CD1c-positive myeloid dendritic cell (primary cell): ENCODE data around the gene F2.
A peak's percentile ranks its signal among the peaks of the same experiment; 100 is the strongest.
"Not testable (repeated sequence)": the region's sequence is repeated elsewhere in the genome, so short reads cannot be mapped to it uniquely, and the experiment has no call there.

Source experiments
- DNase-seq: peaks from one replicate; pipeline ENCODE4 v3.0.0-alpha.2; 2016; ENCODE audit errors: extremely low spot score

F2 gene

DNA sequence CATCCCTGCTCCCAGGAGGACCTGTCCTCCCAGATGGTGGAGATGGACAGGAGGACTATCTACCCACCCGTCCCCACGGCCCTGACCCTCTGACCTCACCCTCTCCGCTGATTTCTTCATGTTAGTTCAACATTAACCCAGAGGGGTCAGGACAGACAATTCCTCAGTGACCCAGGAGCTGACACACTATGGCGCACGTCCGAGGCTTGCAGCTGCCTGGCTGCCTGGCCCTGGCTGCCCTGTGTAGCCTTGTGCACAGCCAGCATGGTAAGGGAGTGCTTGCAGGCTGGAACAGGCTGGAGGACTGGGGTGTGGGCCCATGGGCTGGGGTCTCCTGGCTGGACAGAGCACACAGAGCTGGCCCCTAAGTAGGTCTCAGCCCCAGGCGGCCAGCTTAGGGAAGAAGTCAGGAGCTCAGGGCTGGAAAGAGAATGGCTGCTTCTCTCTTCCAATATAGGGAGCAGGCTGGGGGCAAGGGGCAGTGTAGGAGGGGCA, at the start of gene F2:
F2 (plus strand) TSS at position 166 of the 495 bp plus-strand sequence; CDS start at position 189, 23 bp downstream.
- DNase-seq, result no peak

DNA sequence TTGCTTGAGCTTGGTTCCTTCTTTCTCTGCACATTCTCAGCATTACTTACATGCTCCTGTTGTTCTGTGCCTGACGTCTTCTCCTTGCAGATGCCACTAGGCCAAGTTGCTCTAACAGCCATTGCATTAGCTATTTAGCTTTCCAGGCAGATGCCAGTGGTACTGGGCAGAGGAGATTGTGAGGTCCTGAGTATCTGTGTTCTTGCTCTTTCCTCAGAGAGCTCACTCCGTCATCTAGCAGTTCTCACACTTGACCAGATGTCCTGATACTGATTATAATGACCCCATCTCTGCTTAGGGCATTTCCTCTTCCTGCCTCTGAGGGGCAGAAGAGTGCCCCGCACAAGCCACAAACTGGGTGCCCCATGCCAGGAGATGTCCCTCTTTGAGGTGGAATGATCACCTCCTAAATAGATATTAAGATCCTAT, 49.3 kb upstream of the F2 start:
- DNase-seq, result peak; percentile 10

DNA sequence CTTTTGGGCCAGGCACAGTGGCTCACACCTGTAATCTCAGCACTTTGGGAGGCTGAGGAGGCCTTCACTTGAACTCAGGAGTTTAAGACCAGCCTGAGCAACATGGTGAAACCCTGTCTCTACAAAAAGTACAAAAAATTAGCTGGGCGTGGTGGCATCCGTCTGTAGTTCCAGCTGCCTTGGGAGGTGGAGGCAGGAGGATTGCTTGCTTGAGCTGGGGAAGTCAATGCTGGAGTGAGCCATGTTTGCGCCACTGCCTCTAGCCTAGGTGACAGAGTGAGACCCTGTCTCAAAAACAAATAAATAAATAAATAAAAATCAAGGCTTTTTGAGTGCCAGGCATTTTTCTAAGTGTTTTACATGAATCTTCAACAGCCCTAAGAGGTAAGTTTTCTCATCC, 48.5 kb upstream of the F2 start:
- DNase-seq, result not testable (repeated sequence)

DNA sequence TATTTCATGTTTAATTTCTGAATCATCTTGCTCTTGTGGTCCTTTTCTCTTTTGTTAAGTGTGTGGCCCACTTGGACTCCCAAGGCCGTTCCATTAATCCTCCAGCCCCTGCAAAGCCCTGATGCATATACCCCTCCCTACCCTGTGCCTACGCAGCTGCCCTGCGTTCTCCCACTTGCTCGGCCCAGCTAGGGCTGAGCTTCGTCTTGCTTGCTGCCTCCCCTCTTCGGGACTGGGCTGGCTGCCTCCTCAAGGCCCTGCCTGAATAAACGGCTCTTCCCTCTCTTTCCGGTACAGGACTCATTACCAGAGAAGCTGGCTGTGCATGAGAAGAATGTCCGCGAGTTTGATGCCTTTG, 47.1 kb upstream of the F2 start:
- DNase-seq, result no peak

DNA sequence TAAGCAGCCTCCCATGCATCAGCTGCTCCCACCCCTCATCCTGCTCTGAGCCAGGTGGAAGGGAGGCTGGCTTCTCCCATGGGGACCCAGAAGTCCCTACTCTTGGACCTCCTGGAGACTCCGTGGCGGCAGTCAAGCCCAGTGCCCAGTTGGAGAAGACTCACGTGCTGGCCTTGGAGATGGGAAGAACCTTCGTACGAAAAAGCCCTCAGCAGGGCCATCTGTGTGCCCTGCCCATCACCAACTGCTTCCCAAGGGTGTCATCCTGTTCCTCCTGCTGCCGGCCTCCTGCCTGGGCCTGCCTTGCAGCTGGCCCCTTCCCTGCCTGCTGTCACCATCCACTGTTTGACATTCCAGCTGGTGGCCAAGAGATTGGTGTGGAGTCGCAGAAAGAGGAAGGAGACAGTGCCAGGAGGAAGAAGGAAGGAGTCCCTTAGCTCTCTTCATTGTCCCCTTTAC, 46.6 kb upstream of the F2 start:
- DNase-seq, result no peak

DNA sequence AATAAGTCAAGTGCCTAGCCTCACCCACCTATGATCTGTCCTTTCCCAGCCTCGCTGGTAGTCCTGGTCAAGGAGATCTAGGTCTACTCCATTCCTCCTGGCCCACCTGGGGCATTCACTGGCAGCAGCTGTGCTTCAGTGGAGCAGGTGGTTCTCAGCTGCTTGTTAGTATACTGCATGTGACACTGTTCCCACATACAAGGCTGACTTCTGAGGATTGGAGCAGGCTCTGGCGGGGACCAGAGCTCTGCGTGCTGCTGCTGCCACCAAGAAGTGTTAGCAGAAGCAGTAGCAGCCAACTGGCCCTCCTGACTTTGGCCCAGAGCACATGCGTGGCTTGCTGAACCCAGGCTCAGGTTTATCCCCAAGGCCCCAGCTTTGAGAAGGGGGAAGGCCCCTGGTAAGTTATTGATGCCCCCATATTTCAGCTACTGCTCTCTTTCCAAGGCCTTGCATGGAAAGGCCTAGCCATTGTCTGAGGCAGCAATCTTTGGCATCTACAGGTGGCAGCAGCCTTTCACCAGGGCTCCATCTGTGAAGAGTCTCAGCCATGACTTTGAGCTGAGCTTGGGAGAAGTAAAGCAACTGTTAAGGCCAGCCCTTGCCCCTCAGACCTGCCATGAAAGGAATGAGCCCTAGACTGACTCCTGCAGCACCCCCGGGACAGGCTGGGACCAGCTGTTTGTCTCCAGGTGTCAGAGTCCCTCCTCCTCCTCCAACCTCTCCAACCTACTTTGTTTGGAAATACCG, 45.1 kb upstream of the F2 start:
- no peak for DNase-seq

DNA sequence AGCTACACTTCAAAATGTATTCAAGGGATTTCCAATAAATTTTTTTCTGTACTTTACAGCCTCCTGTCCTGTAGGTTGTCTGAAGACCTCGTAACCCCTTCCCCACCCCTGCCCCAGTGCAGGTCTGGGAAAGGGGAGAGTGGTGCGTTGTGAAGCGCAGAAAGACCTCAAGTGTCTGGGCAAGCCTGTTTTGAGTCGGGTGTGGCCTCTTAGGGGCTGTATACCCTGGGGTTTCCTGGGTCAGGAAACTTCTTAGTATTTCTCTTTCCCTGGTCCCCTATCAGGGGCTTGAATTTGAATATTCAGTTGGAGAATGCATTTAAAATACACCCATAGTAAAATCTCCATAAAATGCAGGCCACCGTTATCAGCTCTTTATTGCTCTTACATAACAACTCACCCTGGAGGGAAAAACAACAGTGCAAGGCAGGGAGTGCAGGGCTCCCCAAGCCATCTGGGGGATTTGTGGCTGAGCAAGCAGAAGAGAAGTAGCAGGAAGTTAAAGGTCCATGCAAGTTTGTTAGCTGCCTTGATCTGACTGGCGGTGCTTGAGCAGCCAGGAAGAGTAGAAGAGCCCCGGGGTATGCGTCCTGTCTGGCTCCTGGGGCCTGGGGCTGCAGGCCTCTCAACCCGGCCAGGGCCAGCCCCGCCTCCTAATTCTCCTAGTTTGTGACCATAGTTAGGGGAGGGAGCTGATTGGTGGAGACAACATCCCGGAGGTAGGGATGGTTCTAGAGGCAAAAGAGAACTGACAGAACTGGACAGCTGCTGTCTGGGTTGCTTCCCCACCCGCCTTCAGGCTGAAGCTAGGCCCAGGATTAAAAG, 44.3 kb upstream of the F2 start:
- DNase-seq, result no peak

DNA sequence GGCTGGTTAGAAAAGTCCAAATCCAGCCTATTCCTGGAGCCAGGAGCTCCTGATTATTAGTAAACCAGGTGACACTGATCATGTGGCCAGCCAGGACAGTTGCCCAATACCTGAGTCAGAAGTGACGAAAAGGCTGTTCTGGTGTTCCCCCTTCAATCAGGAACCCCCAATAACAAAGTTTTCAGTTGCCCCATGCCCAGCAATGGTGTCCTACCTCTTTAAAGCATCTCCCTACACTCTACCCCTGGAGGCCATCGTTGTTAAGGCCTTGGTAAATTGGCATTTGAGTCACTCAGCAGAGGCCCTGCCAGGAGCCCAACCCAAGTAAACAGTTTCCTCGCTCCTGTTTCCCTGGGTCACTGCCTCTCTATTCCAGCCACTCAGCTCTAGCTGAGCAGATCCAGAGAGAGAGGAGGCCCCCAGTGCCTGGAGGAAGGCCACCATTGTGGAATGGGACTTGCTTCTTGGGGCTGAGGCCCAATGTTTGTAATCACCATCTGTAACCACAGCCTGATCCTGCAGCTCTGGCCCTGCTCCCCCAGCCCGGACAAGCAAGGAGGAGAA, 43.6 kb upstream of the F2 start:
- peak; percentile 43 for DNase-seq

DNA sequence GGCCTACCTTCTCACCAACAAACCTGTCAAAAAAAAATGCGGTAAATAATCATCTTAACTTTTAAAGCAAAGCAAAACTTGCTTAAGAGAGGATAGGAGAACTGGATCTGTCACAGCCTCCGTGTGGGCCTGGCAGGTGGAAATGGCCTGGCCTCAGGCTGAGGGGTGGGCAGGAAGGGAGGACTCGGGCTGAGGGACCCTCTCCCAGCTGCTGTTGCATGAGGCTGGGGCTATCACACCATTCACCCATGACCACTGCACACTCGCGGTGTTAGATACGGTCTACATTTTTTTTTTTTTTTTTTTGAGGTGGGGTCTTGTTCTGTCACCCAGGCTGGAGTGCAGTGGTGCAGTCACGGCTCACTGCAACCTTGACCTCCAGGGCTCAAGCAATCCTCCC, 43.1 kb upstream of the F2 start:
- DNase-seq, result no peak

DNA sequence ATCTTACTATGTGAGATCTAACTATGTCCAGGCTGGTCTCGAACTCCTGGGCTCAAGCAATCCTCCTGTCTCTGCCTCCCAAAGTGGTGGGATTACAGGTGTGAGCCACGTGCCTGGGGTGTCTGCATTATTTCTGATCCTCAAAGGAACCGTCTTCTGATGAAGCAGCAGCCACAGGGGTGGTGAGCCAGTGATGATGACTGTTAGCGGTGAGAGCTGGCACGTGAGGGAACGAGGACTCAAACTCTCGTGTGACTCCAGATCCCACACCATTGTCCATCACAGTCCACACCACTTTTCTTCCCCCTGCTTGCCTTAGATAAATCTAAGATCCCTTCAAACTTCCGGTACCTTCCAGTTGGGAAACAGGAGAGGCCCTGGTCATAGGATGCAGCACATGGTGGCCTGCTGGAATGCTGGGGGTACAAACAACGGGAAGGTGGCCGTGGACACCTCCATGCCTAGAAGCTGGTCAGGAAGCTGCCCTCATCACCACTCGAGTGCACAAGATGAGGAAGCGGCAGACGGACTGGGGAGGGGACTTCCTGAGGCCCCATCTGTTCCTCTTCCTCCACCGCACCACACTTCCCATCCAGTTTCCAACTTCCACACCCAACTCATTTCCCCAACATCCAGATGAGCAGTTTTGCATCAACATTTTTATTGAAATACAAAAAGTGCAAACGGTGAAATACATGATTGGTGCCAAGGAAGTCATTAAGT, 42.4 kb upstream of the F2 start:
- peak; percentile 46 for DNase-seq

DNA sequence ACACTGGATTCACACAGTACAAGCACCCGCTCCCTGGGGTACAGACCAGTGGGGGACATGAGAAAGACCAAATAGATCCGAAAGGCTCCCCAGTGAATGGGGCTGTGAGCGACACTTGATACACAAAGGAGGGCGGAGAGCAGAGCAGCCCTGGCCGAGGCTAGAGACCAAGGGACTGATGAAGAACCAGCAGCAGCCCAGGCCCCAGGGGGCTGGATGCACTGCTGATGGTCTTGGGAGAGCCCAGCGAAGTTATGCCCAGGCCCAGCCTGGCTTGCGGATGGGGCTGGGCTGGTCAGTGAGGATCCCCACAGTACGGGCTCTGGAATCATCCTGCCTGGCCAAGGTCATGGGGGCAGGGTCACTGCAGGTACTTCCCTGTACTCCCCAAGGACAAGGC, 41.8 kb upstream of the F2 start:
- no peak for DNase-seq

DNA sequence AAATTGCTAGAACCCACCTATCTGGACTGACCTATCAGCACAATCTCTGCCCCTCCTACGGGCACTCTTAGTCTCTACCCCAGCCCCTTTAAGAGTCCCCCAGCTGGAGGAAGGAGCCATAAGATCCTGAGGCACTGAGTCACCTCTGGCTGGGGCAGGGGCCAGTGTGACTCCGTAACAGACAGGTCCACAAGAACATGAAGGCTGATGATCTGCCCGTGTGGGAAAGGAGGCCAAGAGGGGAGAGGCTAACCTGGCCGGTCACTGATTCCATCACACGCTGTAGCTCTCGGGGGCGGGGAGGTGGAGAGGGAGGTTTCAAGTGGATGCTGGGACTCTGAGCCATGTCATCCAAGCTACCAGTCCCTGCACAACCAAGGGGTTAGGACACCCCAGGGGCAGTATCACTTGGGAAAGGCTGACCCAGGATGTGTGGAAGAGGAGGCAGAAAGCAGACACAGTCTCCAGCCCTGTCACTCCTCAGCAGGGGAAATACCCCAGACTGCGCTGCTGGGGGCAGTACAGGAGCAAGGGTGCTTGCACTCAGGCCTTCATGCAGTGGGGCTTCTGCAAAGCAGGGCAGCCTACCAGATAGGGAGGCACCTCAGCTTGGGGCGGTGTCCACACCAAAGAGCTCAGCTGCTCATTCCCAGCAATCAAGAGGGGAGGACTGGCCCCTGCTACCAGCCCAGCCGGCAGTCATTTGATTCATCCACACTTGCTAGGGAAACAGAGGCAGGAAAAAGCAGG, 40.8 kb upstream of the F2 start:
- no peak for DNase-seq

DNA sequence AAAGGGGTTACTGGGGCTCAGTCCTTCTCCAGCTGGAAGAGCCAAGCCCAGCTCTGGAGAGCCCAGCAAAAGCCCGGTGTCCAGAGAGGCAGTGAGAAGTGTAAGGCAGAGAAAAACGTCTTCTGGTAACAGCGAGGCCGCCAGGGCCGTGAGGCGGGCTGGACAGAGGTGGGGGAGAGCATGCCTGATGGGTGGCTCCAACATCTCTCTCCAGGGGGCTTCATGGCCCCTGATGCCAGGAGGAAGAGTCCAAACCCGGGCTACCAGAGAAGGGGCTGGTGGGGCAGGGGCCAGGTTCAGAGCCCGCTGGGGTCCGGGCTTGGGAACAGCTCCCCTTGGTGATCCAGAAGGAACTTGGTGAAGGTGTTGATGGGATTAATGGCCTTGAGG, 40.3 kb upstream of the F2 start:
- DNase-seq, result no peak

DNA sequence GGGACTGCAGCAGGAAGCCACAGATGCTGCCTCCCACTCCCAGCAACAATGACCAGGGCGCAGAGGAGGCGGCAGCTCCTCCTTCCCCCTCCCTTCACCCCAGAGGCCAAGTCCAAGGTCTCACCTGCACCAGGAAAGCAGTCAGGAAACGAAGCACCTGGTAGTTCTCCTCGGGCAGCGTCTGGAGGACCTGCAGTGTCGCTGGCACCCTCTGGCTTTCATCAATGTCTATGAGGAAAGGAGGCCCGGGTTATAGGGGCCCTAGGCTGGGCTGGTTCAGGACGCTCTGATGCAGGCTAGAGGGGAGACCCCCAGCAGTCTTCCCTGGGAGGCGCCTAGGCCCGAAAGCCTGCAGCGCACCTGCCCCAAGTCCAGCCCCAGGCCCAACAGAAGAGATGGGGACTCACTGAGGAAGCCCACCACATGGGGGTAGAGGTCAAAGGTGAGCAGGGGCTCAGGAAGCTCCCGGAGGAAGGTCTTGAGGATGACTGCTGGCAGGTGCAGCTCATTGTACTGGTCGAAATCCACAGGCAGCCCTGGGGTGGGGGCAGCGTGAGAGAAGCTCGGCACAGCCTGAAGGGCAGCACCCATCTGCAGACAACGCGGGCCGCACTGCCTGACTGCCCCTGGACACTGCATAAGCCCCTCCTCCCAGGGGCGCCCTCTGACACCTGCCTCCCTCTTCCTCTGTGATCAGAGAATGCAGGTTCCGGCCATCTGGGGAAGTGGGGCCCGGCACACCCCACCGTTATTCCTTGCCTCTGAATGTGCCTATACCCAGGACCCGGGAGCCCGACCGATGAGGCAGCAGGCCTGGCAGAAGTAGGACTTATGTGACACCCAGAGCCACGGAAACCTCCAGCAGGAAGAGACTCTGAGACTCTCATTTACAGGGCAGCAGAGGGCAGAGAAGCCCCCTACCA, 39.5 kb upstream of the F2 start:
- no peak for DNase-seq

DNA sequence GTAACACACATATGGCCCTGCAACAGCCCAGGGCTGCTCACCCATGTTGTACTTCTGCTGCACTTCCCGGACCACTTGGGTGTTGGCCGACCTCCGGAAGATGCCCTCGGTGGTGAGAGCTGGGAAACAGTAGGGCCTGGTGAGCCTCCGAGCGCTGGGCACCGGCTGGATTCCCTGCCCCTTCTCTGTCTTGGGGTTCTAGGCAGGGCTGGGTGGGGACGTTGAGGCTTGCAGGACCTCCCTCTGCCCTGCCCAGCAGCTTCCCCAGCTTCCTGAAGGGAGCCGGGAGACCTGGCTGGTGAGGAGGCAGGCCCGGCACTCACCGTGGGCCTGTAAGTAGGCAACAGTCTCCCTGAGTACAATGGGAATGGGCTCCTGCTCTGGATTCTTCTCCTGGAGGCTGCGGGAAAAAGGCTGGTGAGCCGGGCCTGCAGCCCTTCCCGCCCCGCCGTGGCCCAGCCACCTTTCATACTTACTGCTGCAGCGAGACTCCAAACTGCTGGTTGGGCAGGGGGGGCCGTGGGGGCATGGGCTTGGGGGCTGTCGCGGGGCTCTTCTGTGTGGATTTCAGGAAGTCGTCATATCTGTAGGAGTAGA, 38.8 kb upstream of the F2 start:
- no peak for DNase-seq

DNA sequence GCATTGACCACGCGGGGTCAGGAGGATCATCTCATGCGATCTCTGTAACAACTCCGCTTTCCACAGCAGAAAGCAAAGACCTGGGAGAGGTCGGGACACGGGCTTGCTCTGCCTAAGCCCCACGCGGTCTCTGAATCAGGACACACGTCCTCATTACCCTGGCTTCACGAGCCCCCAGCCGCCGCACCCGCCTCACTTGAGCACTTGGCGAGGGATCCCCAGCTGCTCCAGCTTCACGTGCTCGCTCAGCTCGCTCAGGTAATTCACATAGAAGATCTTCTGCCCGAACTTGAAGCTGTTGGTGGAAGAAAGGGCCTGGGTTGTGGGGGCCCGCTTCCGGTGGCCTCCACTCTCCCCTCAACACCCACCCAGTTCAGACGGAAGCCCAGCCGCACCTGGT, 38.2 kb upstream of the F2 start:
- no peak for DNase-seq

DNA sequence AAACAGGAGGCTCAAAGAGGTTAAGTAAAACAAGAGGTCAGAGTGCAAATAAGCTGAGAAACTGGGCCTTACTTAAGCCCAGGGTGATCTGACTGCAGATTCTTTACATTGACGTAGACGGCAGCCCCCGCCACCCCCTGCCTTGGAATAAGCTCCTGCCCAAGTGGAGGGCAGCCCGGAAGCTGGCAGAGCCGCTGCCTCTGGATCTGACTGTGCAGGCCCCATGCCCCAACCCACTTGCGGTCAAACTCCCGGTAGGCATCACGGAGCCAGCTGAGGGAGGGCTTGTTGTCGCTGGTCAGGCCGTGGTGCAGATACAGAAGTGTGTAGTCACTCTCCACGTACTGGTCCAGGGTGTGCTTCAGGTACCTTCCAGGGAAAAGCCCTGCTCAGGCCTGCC, 37.2 kb upstream of the F2 start:
- no peak for DNase-seq

DNA sequence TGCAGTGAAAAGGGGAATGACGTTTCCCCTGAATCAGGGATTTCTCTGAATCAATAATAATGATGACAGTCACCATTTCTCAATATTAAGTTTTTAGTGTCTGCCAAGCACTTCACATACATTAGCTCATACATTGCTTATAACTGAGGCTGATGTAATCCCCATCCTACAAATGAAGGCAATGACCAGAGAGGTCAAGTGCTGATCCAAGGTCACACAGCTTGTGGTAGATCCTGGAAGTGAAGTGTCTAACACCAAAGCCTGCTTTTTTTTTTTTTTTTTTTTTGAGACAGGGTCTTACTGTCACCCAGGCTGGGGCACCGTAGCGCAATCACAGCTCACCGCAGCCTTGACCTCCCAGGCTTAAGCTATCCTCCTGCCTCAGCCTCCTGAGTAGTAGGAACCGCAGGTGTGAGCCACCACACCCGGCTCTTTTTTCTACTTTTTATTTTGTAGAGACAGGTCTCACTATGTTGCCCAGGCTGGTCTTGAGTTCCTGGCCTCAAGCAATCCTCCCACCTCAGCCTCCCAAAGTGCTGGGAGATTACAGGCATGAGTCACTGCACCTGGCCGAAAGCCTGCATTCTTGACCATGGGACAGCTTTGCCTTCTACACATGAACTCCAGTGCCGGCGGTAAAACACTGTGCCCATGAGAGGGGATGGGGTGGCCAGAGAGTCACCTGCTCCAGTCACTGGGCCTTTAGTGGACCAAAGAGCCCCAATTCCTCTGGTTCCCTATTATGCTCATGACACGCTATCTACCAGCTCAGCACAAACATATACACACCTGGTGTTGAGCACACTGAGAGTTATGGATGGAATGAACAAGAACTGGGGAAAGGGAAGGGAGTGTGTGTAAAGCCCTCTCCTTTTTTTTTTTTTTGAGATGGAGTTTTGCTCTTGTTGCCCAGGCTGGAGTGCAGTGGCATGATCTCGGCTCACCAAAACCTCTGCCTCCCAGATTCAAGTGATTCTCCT, 36.0 kb upstream of the F2 start:
- no peak for DNase-seq

DNA sequence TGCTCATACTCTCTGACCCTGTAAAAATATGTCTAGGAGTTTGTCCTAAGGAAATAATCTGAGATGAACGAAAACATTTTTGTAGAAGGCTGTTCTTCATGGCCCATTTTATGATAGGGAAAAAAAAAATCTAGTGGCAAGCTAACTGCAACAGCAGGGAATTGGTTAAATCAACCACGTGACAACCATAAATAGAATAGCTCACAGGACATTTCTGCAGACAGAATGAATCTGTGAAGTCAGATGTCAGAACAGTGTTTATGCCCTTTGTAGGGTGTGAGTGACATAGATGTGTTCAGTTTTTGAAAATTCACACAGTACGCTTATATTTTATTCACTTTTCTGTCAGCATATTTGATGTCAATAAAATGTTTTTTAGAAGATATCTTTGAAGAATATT, 34.6 kb upstream of the F2 start:
- no peak for DNase-seq
